Small intestine (tissue), 7 donors: ENCODE data around the gene CHRND. TPM values are rescaled to one million over a fixed set of nuclear protein-coding genes. Genes with fewer than 3 reads are reported as not detected.
A peak's percentile ranks its signal among the peaks of the same experiment; 100 is the strongest.

Source experiments
- DNase-seq, 2 donors: peaks; one replicate each; pipeline versions ENCODE4 v3.0.0 to v3.0.0-alpha.2; 2013
- FAIRE-seq: peaks from 2 replicates; lab custom pipeline; 2012; peaks lifted over from hg19 to GRCh38; lab: Jason Lieb, UNC
- H3K27ac ChIP-seq, 3 donors: one replicate each; pipeline ENCODE4 v1.5.1; 2013; ENCODE audit warnings: low read length in 2 of 3, mild to moderate bottlenecking in 2 of 3, control low read depth in 1 of 3, inconsistent platforms in 1 of 3, low read depth in 1 of 3, moderate library complexity in 1 of 3
- H3K27me3 ChIP-seq, 3 donors: one replicate each; pipeline ENCODE4 v1.6.1; 2013; ENCODE audit warnings: low read length in 3 of 3, inconsistent platforms in 1 of 3; ENCODE audit not compliant: control insufficient read depth in 3 of 3, insufficient read depth in 3 of 3
- H3K36me3 ChIP-seq, 3 donors: one replicate each; pipeline ENCODE4 v1.6.1; 2013; ENCODE audit warnings: low read length in 3 of 3, inconsistent platforms in 1 of 3, low read depth in 1 of 3, mild to moderate bottlenecking in 1 of 3, moderate library complexity in 1 of 3; ENCODE audit not compliant: control insufficient read depth in 3 of 3, insufficient read depth in 2 of 3
- H3K4me1 ChIP-seq, 3 donors: one replicate each; pipeline ENCODE4 v1.6.1; 2013; ENCODE audit warnings: low read length in 2 of 3, inconsistent platforms in 1 of 3, low read depth in 1 of 3, mild to moderate bottlenecking in 1 of 3, moderate library complexity in 1 of 3; ENCODE audit not compliant: control insufficient read depth in 3 of 3, insufficient read depth in 2 of 3
- H3K4me3 ChIP-seq, 3 donors: one replicate each; pipeline ENCODE4 v1.5.1; 2013; ENCODE audit warnings: low read length in 3 of 3, control low read depth in 1 of 3, inconsistent platforms in 1 of 3, low read depth in 1 of 3, mild to moderate bottlenecking in 1 of 3, moderate library complexity in 1 of 3
- H3K9me3 ChIP-seq, 2 donors: one replicate each; pipeline ENCODE4 v1.6.1; 2013; ENCODE audit warnings: low read depth in 1 of 2, low read length in 1 of 2; ENCODE audit not compliant: control insufficient read depth in 2 of 2, insufficient read depth in 1 of 2
- WGBS, 3 donors: extraction: QIAGEN DNeasy Blood & Tissue Kit; methylation state at CpG; one replicate each; pipeline ENCODE4 v1.1.7; 2013; 5-methylcytosine and 5-hydroxymethylcytosine counted together
- polyA plus RNA-seq, 4 donors: library from polyadenylated mRNA; stranded (reverse) in 3 of 4; unstranded in 1 of 4; fragments of 200-250 nt in 3 of 4; fragments of 120-200 nt in 1 of 4; gene quantifications; one replicate each; pipeline versions ENCODE4 v1.2.1 to v1.2.3, GENCODE V29; 2013
- donor health status: healthy with polysubstance abuse.
- donor health status: control.
- donor health status: control.
- donor health status: Bipolar disorder and iron deficiency.
- donor health status: healthy.

CHRND gene
- polyA plus RNA-seq, 4 donors = 0.53 TPM; not detected in 3

GRCh38 chr2:232497348-232497747 is 28.6 kb upstream of the CHRND start:
- FAIRE-seq = no peak
- Histone ChIP-seq H3K4me3 (no peak overlapping the region), H3K4me1 (peaks cover 0 to 10% (median 0%) of the 10 kb centered on the region in 3 donors), H3K36me3 (no peaks in the 10 kb centered on the region), H3K9me3 (no peaks in the 10 kb centered on the region), H3K27me3 (peaks cover 0 to 13% (median 4%) of the 10 kb centered on the region in 3 donors), H3K27ac (no peak overlapping the region)
- WGBS, 3 donors = 80 to 83% (median 80%) methylated on average over 10 to 13 of the region's 13 CpGs
- DNase-seq = no peak

GRCh38 chr2:232498452-232498851 is 27.5 kb upstream of the CHRND start:
- Histone ChIP-seq H3K4me3 (no peak overlapping the region), H3K4me1 (peaks cover 0 to 19% (median 0%) of the 10 kb centered on the region in 3 donors), H3K27ac (no peak overlapping the region), H3K9me3 (no peaks in the 10 kb centered on the region), H3K27me3 (peaks cover 0 to 20% (median 4%) of the 10 kb centered on the region in 3 donors), H3K36me3 (no peaks in the 10 kb centered on the region)
- 87 to 93% (median 89%) methylated on average over 3 of the region's 3 CpGs for WGBS, 3 donors
- no peak for FAIRE-seq
- no peak for DNase-seq

GRCh38 chr2:232501331-232501771 is 24.6 kb upstream of the CHRND start:
- Histone ChIP-seq H3K27ac (no peak overlapping the region), H3K27me3 (peaks cover 0 to 48% (median 20%) of the 10 kb centered on the region in 3 donors), H3K4me3 (no peak overlapping the region), H3K9me3 (no peaks in the 10 kb centered on the region), H3K36me3 (no peaks in the 10 kb centered on the region), H3K4me1 (peaks cover 0 to 22% (median 0%) of the 10 kb centered on the region in 3 donors)
- no peak for FAIRE-seq
- 34 to 64% (median 39%) methylated on average over 7 to 9 of the region's 9 CpGs for WGBS, 3 donors
- DNase-seq = peak in 1 of 2 donors; percentile 35

GRCh38 chr2:232501794-232502390 is 24.1 kb upstream of the CHRND start:
- H3K4me1 ChIP-seq = peaks cover 0 to 22% (median 0%) of the 10 kb centered on the region in 3 donors
- H3K9me3 ChIP-seq = no peaks in the 10 kb centered on the region
- peaks cover 0 to 53% (median 20%) of the 10 kb centered on the region in 3 donors for H3K27me3 ChIP-seq
- 49 to 54% (median 53%) methylated on average over 9 to 10 of the region's 10 CpGs for WGBS, 3 donors
- no peaks in the 10 kb centered on the region for H3K36me3 ChIP-seq
- H3K4me3 ChIP-seq = no peak overlapping the region
- H3K27ac ChIP-seq = no peak overlapping the region
- no peak for DNase-seq
- FAIRE-seq = no peak

GRCh38 chr2:232502511-232502910 is 23.4 kb upstream of the CHRND start:
- H3K36me3 ChIP-seq = no peaks in the 10 kb centered on the region
- H3K4me1 ChIP-seq = peaks cover 0 to 22% (median 0%) of the 10 kb centered on the region in 3 donors
- FAIRE-seq (no peak), DNase-seq (peak in 1 of 2 donors; percentile 51)
- H3K27ac ChIP-seq = no peak overlapping the region
- H3K27me3 ChIP-seq = peaks cover 0 to 57% (median 20%) of the 10 kb centered on the region in 3 donors
- 4 to 20% (median 13%) methylated on average over 12 to 20 of the region's 21 CpGs for WGBS, 3 donors
- H3K9me3 ChIP-seq = no peaks in the 10 kb centered on the region
- no peak overlapping the region for H3K4me3 ChIP-seq

GRCh38 chr2:232502911-232503808 is 22.8 kb upstream of the CHRND start:
- H3K36me3 ChIP-seq = no peaks in the 10 kb centered on the region
- H3K27ac ChIP-seq = no peak overlapping the region
- H3K4me1 ChIP-seq = peaks cover 0 to 22% (median 0%) of the 10 kb centered on the region in 3 donors
- FAIRE-seq (no peak), DNase-seq (peak; percentile 9 to 83)
- H3K4me3 ChIP-seq = peak overlapping the region in 2 of 3 donors; percentile 12 to 37
- H3K9me3 ChIP-seq = no peaks in the 10 kb centered on the region
- WGBS, 3 donors = 1 to 3% (median 2%) methylated on average over 57 to 74 of the region's 75 CpGs
- H3K27me3 ChIP-seq = peaks cover 0 to 61% (median 20%) of the 10 kb centered on the region in 3 donors

- no peaks in the 10 kb centered on the region for H3K36me3 ChIP-seq
- H3K4me3 ChIP-seq = no peak overlapping the region
- no peak for FAIRE-seq
- peaks cover 0 to 61% (median 20%) of the 10 kb centered on the region in 3 donors for H3K27me3 ChIP-seq
- H3K4me1 ChIP-seq = peaks cover 0 to 22% (median 0%) of the 10 kb centered on the region in 3 donors
- 19 to 31% (median 26%) methylated on average over 16 of the region's 16 CpGs for WGBS, 3 donors
- H3K27ac ChIP-seq = no peak overlapping the region
- no peaks in the 10 kb centered on the region for H3K9me3 ChIP-seq
- peak in 1 of 2 donors; percentile 23 for DNase-seq
These were observed 22.1 kb upstream of the CHRND start for GRCh38 chr2:232503809-232504323.

- Histone ChIP-seq H3K4me1 (peaks cover 0 to 22% (median 0%) of the 10 kb centered on the region in 3 donors), H3K27me3 (peaks cover 0 to 61% (median 20%) of the 10 kb centered on the region in 3 donors), H3K27ac (no peak overlapping the region), H3K4me3 (no peak overlapping the region), H3K36me3 (no peaks in the 10 kb centered on the region), H3K9me3 (no peaks in the 10 kb centered on the region)
- 66 to 84% (median 75%) methylated on average over 2 of the region's 2 CpGs for WGBS, 3 donors
- no peak for DNase-seq
- no peak for FAIRE-seq
These were observed 21.5 kb upstream of the CHRND start for GRCh38 chr2:232504438-232504837.
